Right lobe of liver (tissue), 4 donors: ENCODE results near the gene HOXB4.

ENCODE experiments used
- POLR2A ChIP-seq: fragments of 450-650 bp; IDR thresholded peaks from one replicate; pipeline ENCODE4 v1.6.1; 2017; ENCODE audit warnings: antibody characterized with exemption, mild to moderate bottlenecking
- TF ChIP-seq, protein P1 (sequence below), 4 donors: fragments of 200-600 bp in 3 of 4; fragments of 450-650 bp in 1 of 4; IDR thresholded peaks; one replicate each; pipeline versions ENCODE4 v1.5.1 to v1.8.0; 2016 to 2022; ENCODE audit warnings: antibody characterized with exemption in 4 of 4, mild to moderate bottlenecking in 2 of 4
- donor health status: DM: no; HTN: no; CAD: no.
- donor health status: DM: no; HTN: no; CAD: no.
- donor health status: DM: no; HTN: yes; CAD: no.

DNA sequence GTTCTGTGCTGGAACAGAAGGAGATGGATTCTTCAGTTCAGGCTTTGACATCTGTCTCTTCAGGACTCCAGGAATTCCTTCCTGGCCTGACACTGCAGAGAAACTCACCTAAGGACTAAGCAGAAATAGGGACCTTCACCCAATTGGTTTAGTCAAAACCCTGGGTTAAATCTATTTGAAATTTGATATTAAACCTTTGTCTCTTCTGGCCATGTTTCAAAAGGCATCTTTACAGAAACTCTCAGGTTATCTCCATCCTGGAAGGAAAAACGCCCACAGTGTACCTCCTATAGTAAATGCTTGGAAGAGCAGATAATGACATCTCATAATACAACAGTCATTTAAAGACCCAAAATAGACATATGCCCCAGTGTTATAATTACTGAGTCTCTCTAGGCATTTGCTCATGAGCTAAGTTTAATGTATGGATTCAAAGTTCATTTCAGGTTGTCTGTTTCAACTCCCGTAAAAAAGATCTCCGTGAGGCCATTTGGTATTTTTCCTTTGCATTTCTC, 5.6 kb upstream of the HOXB4 start:
- TF ChIP-seq POLR2A, result no peak
- TF ChIP-seq, protein P1, sequence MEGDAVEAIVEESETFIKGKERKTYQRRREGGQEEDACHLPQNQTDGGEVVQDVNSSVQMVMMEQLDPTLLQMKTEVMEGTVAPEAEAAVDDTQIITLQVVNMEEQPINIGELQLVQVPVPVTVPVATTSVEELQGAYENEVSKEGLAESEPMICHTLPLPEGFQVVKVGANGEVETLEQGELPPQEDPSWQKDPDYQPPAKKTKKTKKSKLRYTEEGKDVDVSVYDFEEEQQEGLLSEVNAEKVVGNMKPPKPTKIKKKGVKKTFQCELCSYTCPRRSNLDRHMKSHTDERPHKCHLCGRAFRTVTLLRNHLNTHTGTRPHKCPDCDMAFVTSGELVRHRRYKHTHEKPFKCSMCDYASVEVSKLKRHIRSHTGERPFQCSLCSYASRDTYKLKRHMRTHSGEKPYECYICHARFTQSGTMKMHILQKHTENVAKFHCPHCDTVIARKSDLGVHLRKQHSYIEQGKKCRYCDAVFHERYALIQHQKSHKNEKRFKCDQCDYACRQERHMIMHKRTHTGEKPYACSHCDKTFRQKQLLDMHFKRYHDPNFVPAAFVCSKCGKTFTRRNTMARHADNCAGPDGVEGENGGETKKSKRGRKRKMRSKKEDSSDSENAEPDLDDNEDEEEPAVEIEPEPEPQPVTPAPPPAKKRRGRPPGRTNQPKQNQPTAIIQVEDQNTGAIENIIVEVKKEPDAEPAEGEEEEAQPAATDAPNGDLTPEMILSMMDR (IDR thresholded peaks at IDR 0.05), result no peak
